Ramos (cell line): ENCODE measurements around the gene PEAK3.

ENCODE experiments used
- in situ Hi-C: fragments of 300-500 bp; cut with MboI; formaldehyde crosslinking; loops from one replicate; pipeline ENCODE4 v1.14.3; 2022; ENCODE audit warnings: low sequenced_read_pairs; ENCODE audit not compliant: unreplicated experiment

Gene PEAK3

GRCh38 chr19:2242816-2243215 is 39.2 kb downstream of the PEAK3 start:
- in situ Hi-C loops: no loop called here

- in situ Hi-C loops: no loop called here
Measured at GRCh38 chr19:2242092-2242537, 39.9 kb downstream of the PEAK3 start.

GRCh38 chr19:2240881-2241760 is 40.9 kb downstream of the PEAK3 start:
- in situ Hi-C loops: no loop called here

- in situ Hi-C loops: loop anchor here (10.0 kb wide), 1 partner anchor 375 kb away; no protein-coding TSS in a partner anchor
Measured at GRCh38 chr19:2239771-2240770, 41.9 kb downstream of the PEAK3 start.

- in situ Hi-C loops: loop anchor here (10.0 kb wide), 1 partner anchor 376 kb away; no protein-coding TSS in a partner anchor
Measured at GRCh38 chr19:2239173-2239572, 42.8 kb downstream of the PEAK3 start.

GRCh38 chr19:2237869-2238153 is 44.2 kb downstream of the PEAK3 start:
- in situ Hi-C loops: loop anchor here (10.0 kb wide), 1 partner anchor 377 kb away; no protein-coding TSS in a partner anchor

GRCh38 chr19:2237051-2237868 is 44.7 kb downstream of the PEAK3 start:
- in situ Hi-C loops: loop anchor here (10.0 kb wide), 1 partner anchor 378 kb away; no protein-coding TSS in a partner anchor

- in situ Hi-C loops: loop anchor here (10.0 kb wide), 1 partner anchor 378 kb away; no protein-coding TSS in a partner anchor
Measured at GRCh38 chr19:2236314-2237050, 45.5 kb downstream of the PEAK3 start, which contains the start of the genes PLEKHJ1 and SF3A2. Gene PLEKHJ1, minus strand, starts transcription at chr19:2236329. Its CDS starts 81 bp downstream, at chr19:2236248. Gene SF3A2, plus strand, starts transcription at chr19:2236824. Its CDS starts 6,595 bp downstream, at chr19:2243419.

- in situ Hi-C loops: loop anchor here (10.0 kb wide), 1 partner anchor 379 kb away; no protein-coding TSS in a partner anchor
Measured at GRCh38 chr19:2236064-2236313, 46.0 kb downstream of the PEAK3 start.

- in situ Hi-C loops: loop anchor here (10.0 kb wide), 1 partner anchor 379 kb away; no protein-coding TSS in a partner anchor
Measured at GRCh38 chr19:2235381-2236063, 46.5 kb downstream of the PEAK3 start.

GRCh38 chr19:2234996-2235380 is 47.0 kb downstream of the PEAK3 start:
- in situ Hi-C loops: loop anchor here (5.0 to 10.0 kb wide), 2 partner anchors 157 to 380 kb away; no protein-coding TSS in a partner anchor

GRCh38 chr19:2233601-2234280 is 48.2 kb downstream of the PEAK3 start:
- in situ Hi-C loops: loop anchor here (5.0 to 10.0 kb wide), 2 partner anchors 159 to 381 kb away; no protein-coding TSS in a partner anchor

- in situ Hi-C loops: loop anchor here (5.0 to 10.0 kb wide), 2 partner anchors 160 to 382 kb away; no protein-coding TSS in a partner anchor
Measured at GRCh38 chr19:2232286-2233151, 49.5 kb downstream of the PEAK3 start.

- in situ Hi-C loops: loop anchor here (5.0 to 10.0 kb wide), 2 partner anchors 161 to 383 kb away; no protein-coding TSS in a partner anchor
Measured at GRCh38 chr19:2231621-2232221, 50.3 kb downstream of the PEAK3 start.

- in situ Hi-C loops: loop anchor here (5.0 to 10.0 kb wide), 2 partner anchors 161 to 384 kb away; no protein-coding TSS in a partner anchor
Measured at GRCh38 chr19:2230807-2231533, 51.0 kb downstream of the PEAK3 start.
